ENCODE data around the gene SLC43A3. TPM values are rescaled to one million over a fixed set of nuclear protein-coding genes. Genes with fewer than 3 reads are reported as not detected.

Gene SLC43A3
- polyA plus RNA-seq, 1 donor = 13.4 TPM

DNA sequence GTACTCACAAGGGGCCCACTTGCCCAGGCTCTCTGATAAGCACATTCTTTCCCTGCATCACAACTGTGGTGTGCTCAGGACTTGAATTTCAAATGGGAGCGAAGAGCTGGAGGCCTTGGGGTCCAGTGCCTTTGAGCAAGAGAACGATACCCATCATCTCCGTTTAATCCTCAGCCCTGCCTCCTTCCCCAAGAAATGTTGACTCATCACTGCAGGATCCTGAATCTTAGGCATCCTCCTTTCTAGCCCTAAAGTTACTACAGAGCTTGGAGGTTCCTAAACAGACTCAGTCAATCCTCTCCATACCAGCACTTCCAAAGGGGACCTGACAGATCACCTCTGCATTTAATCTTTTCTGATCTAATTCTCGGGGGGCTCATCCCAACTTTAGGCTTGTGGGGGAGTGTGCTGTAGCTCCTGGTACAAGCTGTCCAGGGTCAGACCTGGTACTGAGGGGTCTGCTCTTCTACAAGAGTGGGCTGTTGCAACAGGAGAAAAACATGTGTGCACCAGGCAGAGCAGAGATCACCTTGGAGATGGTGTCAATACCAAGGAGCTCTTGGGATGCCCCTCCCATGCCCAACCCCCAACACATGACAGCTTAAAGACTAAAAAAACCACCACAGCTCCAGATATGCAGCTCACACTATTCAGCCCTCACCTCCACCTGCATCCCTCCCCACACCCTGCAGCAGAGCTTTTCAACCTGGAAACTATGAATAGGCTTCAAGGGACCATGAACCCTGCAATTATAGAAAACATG, 32.5 kb downstream of the SLC43A3 start:
- no peaks in the 10 kb centered on the region for H3K36me3 ChIP-seq (ENCODE audit: control insufficient read depth, insufficient read depth, low read length)
- peaks cover 32% of the 10 kb centered on the region for H3K27me3 ChIP-seq (ENCODE audit: control insufficient read depth, insufficient read depth, low read length)
- no CpG with 5 or more reads among the region's 4 CpGs for WGBS (ENCODE audit: insufficient coverage, low lambda C conversion rate)
- H3K9me3 ChIP-seq (ENCODE audit: control insufficient read depth, low read depth, low read length) = no peaks in the 10 kb centered on the region
- no peak for DNase-seq
- no peaks in the 10 kb centered on the region for H3K4me1 ChIP-seq (ENCODE audit: control insufficient read depth, insufficient read depth, low read length)
- H3K4me3 ChIP-seq (ENCODE audit: low read length) = no peak overlapping the region
- no peak overlapping the region for H3K27ac ChIP-seq (ENCODE audit: low read length)

- Histone ChIP-seq H3K27me3 (ENCODE audit: control insufficient read depth, insufficient read depth, low read length) (peaks cover 34% of the 10 kb centered on the region), H3K4me1 (ENCODE audit: control insufficient read depth, insufficient read depth, low read length) (no peaks in the 10 kb centered on the region), H3K36me3 (ENCODE audit: control insufficient read depth, insufficient read depth, low read length) (no peaks in the 10 kb centered on the region), H3K27ac (ENCODE audit: low read length) (no peak overlapping the region), H3K9me3 (ENCODE audit: control insufficient read depth, low read depth, low read length) (no peaks in the 10 kb centered on the region), H3K4me3 (ENCODE audit: low read length) (no peak overlapping the region)
- no peak for DNase-seq
- WGBS (ENCODE audit: insufficient coverage, low lambda C conversion rate) = 67% methylated on average over 1 of the region's 4 CpGs
These were observed 34.2 kb downstream of the SLC43A3 start for GRCh38 chr11:57392763-57393105.

DNA sequence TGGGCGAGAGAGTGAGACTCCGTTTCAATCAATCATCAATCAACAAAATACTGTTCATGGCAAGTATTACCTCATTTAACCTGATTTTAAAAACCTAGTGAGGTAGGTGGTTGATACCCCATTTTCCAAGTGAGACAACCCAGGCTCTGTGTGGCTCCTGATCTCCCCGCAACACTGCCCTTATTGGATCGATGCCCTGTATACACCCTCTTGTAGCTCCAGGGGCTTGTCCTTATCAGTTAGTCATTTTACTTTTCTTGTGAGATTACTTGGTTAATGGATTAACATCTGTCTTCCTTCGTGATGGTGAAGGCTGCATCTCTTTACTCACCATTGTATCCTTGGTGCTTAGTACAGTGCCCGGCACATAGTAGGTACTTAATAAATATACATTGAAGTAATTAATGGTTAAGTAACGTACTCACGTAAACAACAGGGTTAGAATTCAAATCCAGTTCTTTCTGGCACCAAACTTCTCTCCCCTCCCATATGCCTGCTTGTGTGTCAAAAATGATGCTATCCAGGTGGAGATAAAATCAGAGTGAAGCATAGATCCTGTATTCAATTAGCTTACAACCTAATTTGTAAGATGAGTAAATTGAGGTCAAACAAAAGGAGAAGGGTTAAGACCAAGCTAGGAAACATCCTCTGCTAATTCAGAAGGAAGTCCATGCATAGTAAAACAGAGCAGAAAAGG, 34.7 kb downstream of the SLC43A3 start:
- Histone ChIP-seq H3K4me1 (ENCODE audit: control insufficient read depth, insufficient read depth, low read length) (no peaks in the 10 kb centered on the region), H3K4me3 (ENCODE audit: low read length) (no peak overlapping the region), H3K36me3 (ENCODE audit: control insufficient read depth, insufficient read depth, low read length) (no peaks in the 10 kb centered on the region), H3K9me3 (ENCODE audit: control insufficient read depth, low read depth, low read length) (no peaks in the 10 kb centered on the region), H3K27me3 (ENCODE audit: control insufficient read depth, insufficient read depth, low read length) (peaks cover 36% of the 10 kb centered on the region), H3K27ac (ENCODE audit: low read length) (no peak overlapping the region)
- no CpG with 5 or more reads among the region's 8 CpGs for WGBS (ENCODE audit: insufficient coverage, low lambda C conversion rate)
- no peak for DNase-seq

DNA sequence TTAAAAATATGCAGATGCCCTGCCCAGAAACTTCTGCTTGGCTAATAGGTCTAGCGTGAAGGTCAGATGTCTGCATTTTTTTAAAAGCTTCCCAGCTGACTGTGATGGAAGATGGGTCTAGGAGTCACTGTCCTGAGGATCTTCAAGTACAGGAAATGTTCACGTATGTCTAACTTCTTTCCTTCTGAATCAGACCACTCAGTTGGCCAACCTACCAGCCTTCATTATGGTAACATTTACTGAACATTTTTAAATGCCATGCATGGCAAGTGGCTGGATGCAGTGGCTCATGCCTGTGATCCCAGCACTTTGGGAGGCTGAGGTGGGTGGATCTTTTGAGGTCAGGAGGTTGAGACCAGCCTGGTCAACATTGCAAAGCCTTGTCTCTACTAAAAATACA, 35.4 kb downstream of the SLC43A3 start:
- no peaks in the 10 kb centered on the region for H3K4me1 ChIP-seq (ENCODE audit: control insufficient read depth, insufficient read depth, low read length)
- no peaks in the 10 kb centered on the region for H3K36me3 ChIP-seq (ENCODE audit: control insufficient read depth, insufficient read depth, low read length)
- H3K4me3 ChIP-seq (ENCODE audit: low read length) = no peak overlapping the region
- no CpG with 5 or more reads among the region's 2 CpGs for WGBS (ENCODE audit: insufficient coverage, low lambda C conversion rate)
- H3K27me3 ChIP-seq (ENCODE audit: control insufficient read depth, insufficient read depth, low read length) = peaks cover 36% of the 10 kb centered on the region
- no peak for DNase-seq
- no peaks in the 10 kb centered on the region for H3K9me3 ChIP-seq (ENCODE audit: control insufficient read depth, low read depth, low read length)
- no peak overlapping the region for H3K27ac ChIP-seq (ENCODE audit: low read length)

DNA sequence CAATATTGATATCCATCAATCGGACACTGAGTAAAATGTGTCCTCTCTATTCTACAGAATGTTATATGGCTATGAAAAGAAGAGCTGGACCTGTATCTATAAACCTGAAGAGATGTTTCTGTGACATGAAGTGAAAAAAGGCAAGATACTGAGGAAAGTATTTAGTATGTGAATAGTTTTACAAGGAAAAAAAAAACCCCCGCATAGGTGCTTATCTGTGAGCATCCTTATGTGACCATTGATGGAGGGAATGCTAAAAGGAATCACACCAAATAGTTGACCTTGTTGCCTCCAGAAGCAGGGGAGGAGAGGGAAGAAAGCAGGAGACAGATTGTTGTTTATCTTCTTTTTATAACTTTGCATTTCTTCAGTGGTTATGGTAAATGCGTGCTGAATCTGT, 35.8 kb downstream of the SLC43A3 start:
- Histone ChIP-seq H3K27ac (ENCODE audit: low read length) (no peak overlapping the region), H3K36me3 (ENCODE audit: control insufficient read depth, insufficient read depth, low read length) (no peaks in the 10 kb centered on the region), H3K4me1 (ENCODE audit: control insufficient read depth, insufficient read depth, low read length) (no peaks in the 10 kb centered on the region), H3K9me3 (ENCODE audit: control insufficient read depth, low read depth, low read length) (no peaks in the 10 kb centered on the region), H3K27me3 (ENCODE audit: control insufficient read depth, insufficient read depth, low read length) (peaks cover 36% of the 10 kb centered on the region), H3K4me3 (ENCODE audit: low read length) (no peak overlapping the region)
- 100% methylated on average over 2 of the region's 3 CpGs for WGBS (ENCODE audit: insufficient coverage, low lambda C conversion rate)
- DNase-seq = no peak

DNA sequence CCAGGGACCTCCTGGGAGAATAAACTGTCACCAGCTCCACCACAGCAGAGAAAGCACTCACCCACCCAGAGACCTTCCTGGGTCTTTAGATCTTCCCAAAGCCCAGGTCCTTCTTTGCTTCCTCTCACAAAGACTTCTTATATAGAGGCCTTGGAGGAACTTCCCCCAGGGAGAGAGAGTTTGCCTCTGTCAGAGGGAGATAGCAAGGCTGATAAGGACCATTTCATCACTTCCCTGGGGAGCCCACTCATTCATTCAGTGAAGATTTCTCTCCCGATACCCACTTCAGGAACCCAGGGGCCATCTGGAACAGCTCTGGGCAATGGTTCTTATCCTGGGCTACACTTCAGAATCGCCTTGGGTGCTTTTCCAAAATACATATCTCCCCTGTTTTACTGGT, 36.4 kb downstream of the SLC43A3 start, which contains the start of gene PRG2:
PRG2 (minus strand) TSS at position 116 of the 400 bp plus-strand sequence. CDS start 706 bp downstream, outside the sequence.
- no peaks in the 10 kb centered on the region for H3K36me3 ChIP-seq (ENCODE audit: control insufficient read depth, insufficient read depth, low read length)
- DNase-seq = no peak
- WGBS (ENCODE audit: insufficient coverage, low lambda C conversion rate) = no CpG with 5 or more reads among the region's 2 CpGs

DNA sequence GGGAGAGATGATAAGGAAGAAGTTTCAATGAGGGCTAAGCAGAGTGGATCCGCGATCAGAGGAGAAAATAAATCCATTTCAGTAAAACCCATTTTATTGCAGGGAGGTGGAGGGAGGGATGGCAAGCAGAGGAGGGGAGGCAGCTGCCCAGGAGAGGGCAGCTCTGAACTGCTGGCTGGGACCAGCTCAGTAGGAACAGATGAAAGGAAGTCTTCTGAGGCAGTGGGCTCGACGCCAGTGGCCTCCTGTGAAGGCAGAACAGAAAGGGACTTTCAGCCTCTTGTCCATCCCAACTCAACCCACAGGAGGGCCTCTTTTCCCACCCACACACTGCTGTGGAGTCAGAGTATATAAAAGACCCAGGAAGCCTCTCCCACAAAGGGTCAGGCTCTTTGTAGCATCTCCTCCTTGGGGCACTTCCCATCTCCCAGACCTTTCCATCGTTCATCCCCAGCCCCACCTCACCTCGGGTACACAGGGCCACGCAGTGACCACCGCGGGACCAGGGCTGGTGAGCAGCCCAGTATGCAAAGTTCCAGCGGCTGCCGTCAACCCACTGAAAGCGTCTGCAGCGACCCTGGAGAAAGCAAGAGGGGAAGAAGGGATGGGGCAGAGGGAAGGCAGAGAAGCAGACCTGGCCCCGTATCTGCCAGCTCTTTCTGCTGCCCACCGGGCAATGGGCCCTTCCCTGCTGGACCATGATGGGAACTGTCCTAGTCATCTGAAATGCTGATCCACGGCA, 39.5 kb downstream of the SLC43A3 start:
- Histone ChIP-seq H3K27ac (ENCODE audit: low read length) (no peak overlapping the region), H3K36me3 (ENCODE audit: control insufficient read depth, insufficient read depth, low read length) (no peaks in the 10 kb centered on the region), H3K9me3 (ENCODE audit: control insufficient read depth, low read depth, low read length) (no peaks in the 10 kb centered on the region), H3K4me1 (ENCODE audit: control insufficient read depth, insufficient read depth, low read length) (no peaks in the 10 kb centered on the region), H3K27me3 (ENCODE audit: control insufficient read depth, insufficient read depth, low read length) (peaks cover 24% of the 10 kb centered on the region), H3K4me3 (ENCODE audit: low read length) (no peak overlapping the region)
- no CpG with 5 or more reads among the region's 16 CpGs for WGBS (ENCODE audit: insufficient coverage, low lambda C conversion rate)
- no peak for DNase-seq

More for the DNA sequence above, 36.4 kb downstream of the SLC43A3 start, which contains the start of gene PRG2:
- no peak within 1 kb of the TSS for H3K4me3 ChIP-seq (ENCODE audit: low read length)
- H3K9me3 ChIP-seq (ENCODE audit: control insufficient read depth, low read depth, low read length) = no peaks in the 10 kb centered on the region
- peaks cover 36% of the 10 kb centered on the region for H3K27me3 ChIP-seq (ENCODE audit: control insufficient read depth, insufficient read depth, low read length)
- H3K4me1 ChIP-seq (ENCODE audit: control insufficient read depth, insufficient read depth, low read length) = no peaks in the 10 kb centered on the region
- H3K27ac ChIP-seq (ENCODE audit: low read length) = no peak within 1 kb of the TSS

- 80% methylated on average over 1 of the region's 5 CpGs for WGBS (ENCODE audit: insufficient coverage, low lambda C conversion rate)
- Histone ChIP-seq H3K36me3 (ENCODE audit: control insufficient read depth, insufficient read depth, low read length) (no peaks in the 10 kb centered on the region), H3K4me3 (ENCODE audit: low read length) (no peak overlapping the region), H3K27me3 (ENCODE audit: control insufficient read depth, insufficient read depth, low read length) (peaks cover 24% of the 10 kb centered on the region), H3K27ac (ENCODE audit: low read length) (no peak overlapping the region), H3K9me3 (ENCODE audit: control insufficient read depth, low read depth, low read length) (no peaks in the 10 kb centered on the region), H3K4me1 (ENCODE audit: control insufficient read depth, insufficient read depth, low read length) (no peaks in the 10 kb centered on the region)
- DNase-seq = no peak
These were observed 40.6 kb downstream of the SLC43A3 start for GRCh38 chr11:57386178-57386940.

DNA sequence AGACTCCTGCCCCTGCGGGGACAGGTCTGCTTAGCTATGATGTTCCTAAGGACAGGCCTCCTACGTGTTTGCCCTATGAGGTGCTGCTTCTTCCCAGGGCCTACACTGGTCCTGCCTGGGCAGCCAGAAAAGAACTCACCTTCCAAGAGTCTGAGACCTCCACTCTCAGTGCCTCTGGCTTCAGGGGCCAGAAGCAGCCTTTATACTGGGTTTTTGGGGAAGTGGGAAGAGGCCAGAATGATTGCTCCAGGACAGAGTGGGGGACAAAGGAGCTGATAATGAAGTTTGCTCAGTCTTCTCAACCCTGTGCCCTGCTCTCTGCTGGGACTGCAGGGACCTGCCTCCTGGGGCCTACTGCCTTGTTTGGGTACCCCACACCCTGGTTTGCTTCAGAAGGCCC, 45.9 kb downstream of the SLC43A3 start, which contains the start of gene PRG3:
PRG3 (minus strand) TSS at position 176 of the 400 bp plus-strand sequence. CDS start 442 bp downstream, outside the sequence.
- Histone ChIP-seq H3K4me3 (ENCODE audit: low read length) (no peak within 1 kb of the TSS), H3K4me1 (ENCODE audit: control insufficient read depth, insufficient read depth, low read length) (no peaks in the 10 kb centered on the region), H3K36me3 (ENCODE audit: control insufficient read depth, insufficient read depth, low read length) (no peaks in the 10 kb centered on the region), H3K9me3 (ENCODE audit: control insufficient read depth, low read depth, low read length) (no peaks in the 10 kb centered on the region), H3K27me3 (ENCODE audit: control insufficient read depth, insufficient read depth, low read length) (peaks cover 4% of the 10 kb centered on the region), H3K27ac (ENCODE audit: low read length) (no peak within 1 kb of the TSS)
- DNase-seq = no peak
- WGBS (ENCODE audit: insufficient coverage, low lambda C conversion rate) = no CpG with 5 or more reads among the region's 2 CpGs

DNA sequence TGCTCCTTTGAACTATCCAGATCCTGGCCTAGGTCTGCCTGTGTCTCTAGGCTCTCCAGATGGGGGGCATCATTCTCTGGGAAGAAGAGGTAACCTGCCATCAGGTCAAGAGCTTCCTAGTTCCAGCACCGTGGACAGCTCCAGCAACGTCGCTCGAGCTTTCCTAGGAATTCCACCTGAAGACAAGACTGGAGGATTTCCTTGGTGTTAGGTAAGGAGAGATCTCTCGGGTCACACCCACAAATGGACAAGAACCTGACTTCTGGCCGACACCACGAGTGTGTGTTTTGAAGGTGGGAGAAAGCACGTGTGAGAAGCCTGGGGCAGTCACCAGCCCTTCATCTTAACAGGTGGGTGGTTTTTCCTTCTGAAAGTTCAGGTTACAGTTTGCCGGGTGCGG, 47.2 kb downstream of the SLC43A3 start:
- WGBS (ENCODE audit: insufficient coverage, low lambda C conversion rate) = no CpG with 5 or more reads among the region's 10 CpGs
- H3K36me3 ChIP-seq (ENCODE audit: control insufficient read depth, insufficient read depth, low read length) = no peaks in the 10 kb centered on the region
- peaks cover 3% of the 10 kb centered on the region for H3K27me3 ChIP-seq (ENCODE audit: control insufficient read depth, insufficient read depth, low read length)
- H3K9me3 ChIP-seq (ENCODE audit: control insufficient read depth, low read depth, low read length) = no peaks in the 10 kb centered on the region
- no peaks in the 10 kb centered on the region for H3K4me1 ChIP-seq (ENCODE audit: control insufficient read depth, insufficient read depth, low read length)
- H3K27ac ChIP-seq (ENCODE audit: low read length) = no peak overlapping the region
- DNase-seq = peak in 1 of 2 donors; percentile 14
- H3K4me3 ChIP-seq (ENCODE audit: low read length) = no peak overlapping the region

Measured in large intestine (tissue), 3 donors.